Measurements from ENCODE around the gene SLC37A3. TPM values are rescaled to one million over a fixed set of nuclear protein-coding genes. Genes with fewer than 3 reads are reported as not detected.

Gene SLC37A3
- total and polyA plus RNA-seq, 2 donors (not counting 3 experiments of a cell fraction or from before 2014, with no cell fraction given): 32.7 to 59.7 TPM

- H3K27me3 ChIP-seq (ENCODE audit: control insufficient read depth in 2 of 2, insufficient read depth in 2 of 2, low read length in 2 of 2): peaks cover 0 to 2% of the 10 kb centered on the region in 2 experiments
- FAIRE-seq: peak; percentile 21
- no peaks in the 10 kb centered on the region for H3K9me3 ChIP-seq (replicated peaks; ENCODE audit: control insufficient read depth, insufficient read depth, low read length)
- no peak overlapping the region for H2AFZ ChIP-seq (ENCODE audit: low read depth, low read length)
- peak in 1 of 2 donors; percentile 17 for TF ChIP-seq CTCF (IDR thresholded peaks at IDR 0.05; ENCODE audit: extremely low read depth in 1 of 2, insufficient read depth in 1 of 2, low read depth in 1 of 2, low read length in 2 of 2)
- TF ChIP-seq, protein P1, sequence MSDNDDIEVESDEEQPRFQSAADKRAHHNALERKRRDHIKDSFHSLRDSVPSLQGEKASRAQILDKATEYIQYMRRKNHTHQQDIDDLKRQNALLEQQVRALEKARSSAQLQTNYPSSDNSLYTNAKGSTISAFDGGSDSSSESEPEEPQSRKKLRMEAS (IDR thresholded peaks at IDR 0.05; ENCODE audit: insufficient read depth, insufficient read length): no peak
- no peaks in the 10 kb centered on the region for H4K20me1 ChIP-seq (replicated peaks; ENCODE audit: control insufficient read depth, extremely low read depth, insufficient read depth, low read length)
- BruUV-seq (replicated peaks): no TSS peak
- intact Hi-C loops (cut with micrococcal nuclease): no loop called here
- DNase-seq (ENCODE audit: low read depth, low spot score): peak; percentile 22
- no peaks in the 10 kb centered on the region for H3K79me2 ChIP-seq (ENCODE audit: control insufficient read depth, insufficient read depth, low read length)
- no peaks in the 10 kb centered on the region for H3K9me1 ChIP-seq (replicated peaks; ENCODE audit: control insufficient read depth, extremely low read depth, insufficient read depth, low read length)
- no peaks in the 10 kb centered on the region for H3K36me3 ChIP-seq (ENCODE audit: control insufficient read depth in 2 of 2, extremely low read depth in 1 of 2, insufficient read depth in 2 of 2, low read length in 2 of 2)
- ChIA-PET CTCF (no interaction called here), POLR2A (no interaction called here)
- H3K27ac ChIP-seq (ENCODE audit: insufficient read depth, low read depth, low read length): no peak overlapping the region
- no peaks in the 10 kb centered on the region for H3K4me1 ChIP-seq (ENCODE audit: control insufficient read depth, extremely low read depth, insufficient read depth, low read length)
- H3K9ac ChIP-seq (replicated peaks; ENCODE audit: extremely low read depth, insufficient read depth, low read length): no peak overlapping the region
- dilution Hi-C loops (cut with MboI; ENCODE audit: extremely low pct_ligation_motif_present, low sequenced_read_pairs): no loop called here
- no peak overlapping the region for H3K4me2 ChIP-seq (ENCODE audit: insufficient read depth, low read length)
- no peak overlapping the region for H3K4me3 ChIP-seq (replicated peaks in 1 of 3; ENCODE audit: insufficient read depth in 1 of 3, low read depth in 1 of 3, low read length in 3 of 3)
These were observed 94.0 kb downstream of the SLC37A3 start for GRCh38 chr7:140304191-140304799.

DNA sequence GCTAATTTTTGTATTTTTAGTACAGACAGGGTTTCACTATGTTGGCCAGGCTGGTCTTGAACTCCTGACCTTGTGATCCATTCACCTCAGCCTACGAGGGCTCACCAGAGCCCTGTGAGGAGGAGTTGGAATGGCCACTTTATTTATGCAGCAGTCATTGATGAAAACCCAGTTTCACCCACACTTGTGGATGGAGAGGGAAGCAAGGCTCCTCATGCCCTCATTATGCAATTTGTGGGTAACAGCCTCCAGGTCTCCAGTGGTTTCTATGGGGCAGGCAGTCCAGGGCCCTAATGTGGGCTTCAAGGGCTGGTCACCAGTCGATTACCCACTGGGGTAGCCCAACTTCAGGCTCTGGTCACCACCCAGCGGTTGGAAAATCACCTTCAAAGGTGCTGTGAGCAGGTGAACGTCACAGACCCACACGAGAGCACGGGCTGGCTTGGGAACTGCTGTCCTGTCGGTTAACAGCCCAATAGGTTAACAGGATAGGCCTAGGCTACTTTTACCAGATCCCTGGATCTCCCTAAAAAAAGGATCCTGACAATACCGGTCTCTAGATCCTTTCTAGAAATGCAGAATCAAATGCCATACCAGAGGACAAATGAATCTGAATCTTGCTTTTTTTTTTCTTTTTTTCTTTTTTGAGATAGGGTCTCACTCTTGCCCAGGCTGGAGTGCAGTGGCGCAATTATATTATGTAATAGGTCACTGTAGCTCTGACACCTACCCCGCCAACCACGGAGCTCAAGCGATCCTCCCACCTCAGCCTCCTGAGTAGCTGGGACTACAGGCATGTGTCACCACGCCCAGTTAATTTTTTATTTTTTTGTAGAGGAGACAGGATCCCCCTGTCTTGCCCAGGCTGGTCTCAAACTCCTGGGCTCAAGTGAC, 97.8 kb downstream of the SLC37A3 start:
- POLR2A ChIA-PET: no interaction called here
- Histone ChIP-seq H3K27ac (ENCODE audit: insufficient read depth, low read depth, low read length) (no peak overlapping the region), H3K36me3 (ENCODE audit: control insufficient read depth in 2 of 2, extremely low read depth in 1 of 2, insufficient read depth in 2 of 2, low read length in 2 of 2) (no peaks in the 10 kb centered on the region), H3K79me2 (ENCODE audit: control insufficient read depth, insufficient read depth, low read length) (no peaks in the 10 kb centered on the region), H3K4me1 (ENCODE audit: control insufficient read depth, extremely low read depth, insufficient read depth, low read length) (no peaks in the 10 kb centered on the region), H3K4me3 (replicated peaks in 1 of 3; ENCODE audit: insufficient read depth in 1 of 3, low read depth in 1 of 3, low read length in 3 of 3) (no peak overlapping the region), H3K9ac (replicated peaks; ENCODE audit: extremely low read depth, insufficient read depth, low read length) (no peak overlapping the region), H3K27me3 (ENCODE audit: control insufficient read depth in 2 of 2, insufficient read depth in 2 of 2, low read length in 2 of 2) (no peaks in the 10 kb centered on the region), H3K9me1 (replicated peaks; ENCODE audit: control insufficient read depth, extremely low read depth, insufficient read depth, low read length) (no peaks in the 10 kb centered on the region), H3K4me2 (ENCODE audit: insufficient read depth, low read length) (no peak overlapping the region), H3K9me3 (replicated peaks; ENCODE audit: control insufficient read depth, insufficient read depth, low read length) (no peaks in the 10 kb centered on the region), H2AFZ (ENCODE audit: low read depth, low read length) (no peak overlapping the region), H4K20me1 (replicated peaks; ENCODE audit: control insufficient read depth, extremely low read depth, insufficient read depth, low read length) (no peaks in the 10 kb centered on the region)
- FAIRE-seq (no peak), DNase-seq (ENCODE audit: low read depth, low spot score) (no peak)
- TF ChIP-seq GATA2 (IDR thresholded peaks at IDR 0.05; ENCODE audit: insufficient read depth, insufficient read length, low read depth, low read length): no peak
- CTCF ChIA-PET: no interaction called here
- dilution Hi-C loops (cut with MboI; ENCODE audit: extremely low pct_ligation_motif_present, low sequenced_read_pairs) (no loop called here), intact Hi-C loops (cut with micrococcal nuclease) (no loop called here)
- BruUV-seq (replicated peaks): no TSS peak
